A549 (cell line): ENCODE results near the gene WNT9A.

Experiments
- BHLHE40 ChIP-seq: IDR thresholded peaks from 2 replicates; pipeline ENCODE4 v1.6.1; 2012; ENCODE audit warnings: low read depth, low read length, inconsistent platforms
- CHD2 ChIP-seq: fragments of 150-350 bp; IDR thresholded peaks from 2 replicates; pipeline ENCODE4 v1.6.1; 2014; ENCODE audit warnings: low read length; ENCODE audit not compliant: partially characterized antibody
- CTCF ChIP-seq: fragments of >200 bp; sonication (Bioruptor Twin); formaldehyde crosslinking; IDR thresholded peaks from 3 replicates; pipeline ENCODE4 v1.5.1; 2016
- HDAC2 ChIP-seq: fragments of 200-600 bp; sonication (generic); IDR thresholded peaks from 2 replicates; pipeline ENCODE4 v1.6.1; 2016
- MAX ChIP-seq: IDR thresholded peaks from 2 replicates; pipeline ENCODE4 v1.6.1; 2012
- POLR2A ChIP-seq: IDR thresholded peaks from 2 replicates; pipeline ENCODE4 v1.6.1; 2012; ENCODE audit warnings: mild to moderate bottlenecking, low read length
- RAD21 ChIP-seq, 2 experiments: fragments of >200 bp in 1 of 2; sonication (Bioruptor Twin) in 1 of 2; formaldehyde crosslinking in 1 of 2; IDR thresholded peaks in 1 of 2; conservative IDR thresholded peaks in 1 of 2; 2 replicates in 1 of 2; 3 replicates in 1 of 2; pipeline ENCODE4 v1.6.1; 2012 to 2018; ENCODE audit warnings: inconsistent platforms in 1 of 2
- RARB ChIP-seq: fragments of 250-450 bp; sonication (Bioruptor Pico); IDR thresholded peaks from 2 replicates; pipeline ENCODE4 v1.8.0; 2021; ENCODE audit warnings: mild to moderate bottlenecking, moderate library complexity
- RCOR1 ChIP-seq: fragments of 150-350 bp; IDR thresholded peaks from 2 replicates; pipeline ENCODE4 v1.6.1; 2014; ENCODE audit warnings: antibody characterized with exemption, low read length, low read depth
- REST ChIP-seq: fragments of 200-600 bp; sonication (generic); IDR thresholded peaks from 2 replicates; pipeline ENCODE4 v1.6.1; 2016; ENCODE audit warnings: antibody characterized with exemption, mild to moderate bottlenecking, moderate library complexity
- ZC3H11A ChIP-seq: fragments of 450-650 bp; IDR thresholded peaks from 2 replicates; pipeline ENCODE4 v1.6.1; 2014; ENCODE audit warnings: antibody characterized with exemption, mild to moderate bottlenecking

- no peak for TF ChIP-seq REST
- TF ChIP-seq CTCF, result no peak
- no peak for TF ChIP-seq POLR2A
- no peak for TF ChIP-seq RAD21 (conservative IDR thresholded peaks at IDR 0.05 in 1 of 2, IDR thresholded peaks at IDR 0.05 in 1 of 2)
- TF ChIP-seq BHLHE40, result no peak
- no peak for TF ChIP-seq HDAC2
- no peak for TF ChIP-seq MAX
- no peak for TF ChIP-seq RCOR1
- no peak for TF ChIP-seq ZC3H11A
- TF ChIP-seq CHD2, result no peak
- no peak for TF ChIP-seq RARB (CRISPR knock-in tag)
Observed at GRCh38 chr1:227886993-227887696, 60.6 kb downstream of the WNT9A start.
